Neuron (in vitro differentiated cells): ENCODE results near the gene FGFBP2.

Source experiments
- H2AFZ ChIP-seq: one replicate; pipeline ENCODE4 v1.6.1; 2013; ENCODE audit warnings: low read depth, mild to moderate bottlenecking, inconsistent platforms, low read length, moderate library complexity
- H3K27me3 ChIP-seq: one replicate; pipeline ENCODE4 v1.6.1; 2013; ENCODE audit warnings: low read length; ENCODE audit not compliant: insufficient read depth
- H3K36me3 ChIP-seq: one replicate; pipeline ENCODE4 v1.6.1; 2013; ENCODE audit warnings: low read length; ENCODE audit not compliant: insufficient read depth
- H3K4me1 ChIP-seq: one replicate; pipeline ENCODE4 v1.6.1; 2013; ENCODE audit warnings: low read length; ENCODE audit not compliant: insufficient read depth
- H3K4me3 ChIP-seq: 2 replicates; pipeline ENCODE4 v1.5.1; 2013; ENCODE audit warnings: mild to moderate bottlenecking, low read length, moderate library complexity
- H3K9me3 ChIP-seq: one replicate; pipeline ENCODE4 v1.6.1; 2013; ENCODE audit warnings: low read length

FGFBP2 gene

DNA sequence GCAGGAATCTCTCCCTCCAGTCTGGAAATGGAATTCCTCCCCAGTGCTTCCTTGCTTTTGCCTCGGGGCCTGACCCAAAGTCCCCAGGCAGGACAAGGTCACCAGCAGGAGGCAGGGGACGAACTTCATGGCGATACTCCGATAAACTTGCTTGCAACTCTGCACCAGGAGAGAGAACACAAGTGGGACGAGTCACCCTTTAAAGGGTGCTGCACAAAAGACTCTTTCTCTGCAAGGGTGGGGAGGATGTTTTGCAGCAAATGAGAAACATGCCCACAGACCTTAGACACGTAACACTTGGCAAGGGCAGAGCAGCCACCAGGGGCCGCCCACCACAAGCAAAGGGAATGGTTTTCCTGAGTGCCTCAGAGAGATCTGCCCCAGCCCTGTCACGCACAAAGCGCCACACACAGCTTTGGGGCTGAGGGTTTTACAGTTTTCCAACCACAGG is at the start of gene FGFBP2:
Gene FGFBP2 (minus strand): TSS at position 175 of the 451 bp plus-strand sequence. CDS start 46 bp downstream, at position 129.
- Histone ChIP-seq H3K4me1 (no peaks in the 10 kb centered on the region), H3K36me3 (no peaks in the 10 kb centered on the region), H3K4me3 (no peak within 1 kb of the TSS), H3K27me3 (no peaks in the 10 kb centered on the region), H2AFZ (no peak within 1 kb of the TSS), H3K9me3 (no peaks in the 10 kb centered on the region)

- no peaks in the 10 kb centered on the region for H3K4me1 ChIP-seq
- no peaks in the 10 kb centered on the region for H3K9me3 ChIP-seq
- no peaks in the 10 kb centered on the region for H3K27me3 ChIP-seq
- peaks cover 47% of the 10 kb centered on the region for H3K36me3 ChIP-seq
- H2AFZ ChIP-seq = no peak overlapping the region
- H3K4me3 ChIP-seq = no peak overlapping the region
These were observed 48.2 kb upstream of the FGFBP2 start for GRCh38 chr4:16011173-16011572.

GRCh38 chr4:16009153-16009552 is 46.2 kb upstream of the FGFBP2 start:
- Histone ChIP-seq H3K4me3 (no peak overlapping the region), H3K36me3 (peaks cover 43% of the 10 kb centered on the region), H2AFZ (no peak overlapping the region), H3K27me3 (no peaks in the 10 kb centered on the region), H3K4me1 (no peaks in the 10 kb centered on the region), H3K9me3 (no peaks in the 10 kb centered on the region)

DNA sequence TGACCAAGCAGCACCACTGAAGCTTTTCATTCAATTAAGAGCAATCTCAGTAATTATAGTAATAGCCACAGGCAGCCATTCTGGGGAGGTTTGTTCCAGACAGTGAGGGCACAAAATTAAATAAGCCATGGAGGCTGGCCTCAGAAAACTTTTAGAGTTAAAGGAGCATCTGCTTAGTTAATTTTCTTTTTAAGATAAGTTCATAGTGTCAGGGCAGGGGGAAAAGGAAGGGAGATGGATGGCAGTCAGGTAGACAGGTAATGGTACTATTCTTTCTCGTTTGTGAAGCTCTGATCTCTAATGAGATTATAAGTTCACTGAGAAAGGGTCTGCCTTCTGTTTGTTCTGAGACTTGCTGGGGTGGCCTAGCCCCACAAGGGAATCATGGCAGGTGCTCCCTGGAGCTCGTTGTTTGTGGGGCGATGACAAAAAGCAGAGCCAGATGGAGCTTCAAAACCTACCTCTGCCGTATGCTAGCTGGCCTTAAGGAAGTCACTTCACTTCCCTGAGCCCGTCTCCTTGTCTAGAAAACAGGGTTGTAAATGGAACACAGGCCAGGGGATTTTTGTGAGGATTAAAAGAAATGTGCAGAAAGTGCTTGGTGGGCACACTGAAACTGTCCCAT is 44.6 kb upstream of the FGFBP2 start:
- Histone ChIP-seq H3K9me3 (no peaks in the 10 kb centered on the region), H3K27me3 (no peaks in the 10 kb centered on the region), H3K4me3 (no peak overlapping the region), H3K36me3 (peaks cover 37% of the 10 kb centered on the region), H2AFZ (no peak overlapping the region), H3K4me1 (no peaks in the 10 kb centered on the region)

DNA sequence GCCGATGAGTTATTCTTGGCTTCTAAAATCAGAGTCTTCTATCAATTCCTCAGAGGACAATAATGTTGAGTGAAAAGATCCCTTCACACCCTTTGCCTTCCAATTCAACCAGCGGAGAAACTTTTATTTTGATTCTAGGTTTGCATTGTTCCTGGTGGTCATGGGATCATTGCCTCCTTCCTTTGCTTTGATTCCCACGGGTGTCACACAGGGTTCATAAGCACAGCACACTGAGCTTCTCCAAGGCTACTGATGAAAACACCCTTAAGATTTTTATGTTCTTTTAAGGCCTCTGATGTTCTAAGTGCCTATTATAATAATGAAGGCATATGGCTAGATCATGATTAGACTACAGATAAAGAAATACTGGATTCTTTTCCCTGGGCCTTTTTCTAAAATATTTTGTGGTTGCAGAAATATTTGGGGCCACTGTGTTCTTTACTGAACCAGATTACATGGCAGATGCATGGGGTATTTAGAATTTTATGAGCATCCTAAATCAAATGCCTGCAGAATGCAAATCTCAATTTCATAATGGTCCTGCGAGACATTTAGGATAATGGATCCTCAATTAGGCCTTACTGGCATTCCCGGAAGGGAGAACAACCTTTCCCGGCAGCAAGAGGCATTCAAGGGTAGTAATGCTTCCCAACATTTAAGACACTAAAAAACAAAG is 43.9 kb upstream of the FGFBP2 start:
- Histone ChIP-seq H3K4me1 (no peaks in the 10 kb centered on the region), H3K9me3 (no peaks in the 10 kb centered on the region), H3K36me3 (peaks cover 40% of the 10 kb centered on the region), H3K4me3 (no peak overlapping the region), H2AFZ (no peak overlapping the region), H3K27me3 (no peaks in the 10 kb centered on the region)

- Histone ChIP-seq H3K36me3 (peaks cover 34% of the 10 kb centered on the region), H3K27me3 (no peaks in the 10 kb centered on the region), H3K4me1 (no peaks in the 10 kb centered on the region), H3K4me3 (no peak overlapping the region), H2AFZ (no peak overlapping the region), H3K9me3 (no peaks in the 10 kb centered on the region)
These were observed 42.7 kb upstream of the FGFBP2 start for GRCh38 chr4:16005676-16006075.

- peaks cover 29% of the 10 kb centered on the region for H3K36me3 ChIP-seq
- H2AFZ ChIP-seq = no peak overlapping the region
These were observed 38.5 kb upstream of the FGFBP2 start for GRCh38 chr4:16001484-16001858.

DNA sequence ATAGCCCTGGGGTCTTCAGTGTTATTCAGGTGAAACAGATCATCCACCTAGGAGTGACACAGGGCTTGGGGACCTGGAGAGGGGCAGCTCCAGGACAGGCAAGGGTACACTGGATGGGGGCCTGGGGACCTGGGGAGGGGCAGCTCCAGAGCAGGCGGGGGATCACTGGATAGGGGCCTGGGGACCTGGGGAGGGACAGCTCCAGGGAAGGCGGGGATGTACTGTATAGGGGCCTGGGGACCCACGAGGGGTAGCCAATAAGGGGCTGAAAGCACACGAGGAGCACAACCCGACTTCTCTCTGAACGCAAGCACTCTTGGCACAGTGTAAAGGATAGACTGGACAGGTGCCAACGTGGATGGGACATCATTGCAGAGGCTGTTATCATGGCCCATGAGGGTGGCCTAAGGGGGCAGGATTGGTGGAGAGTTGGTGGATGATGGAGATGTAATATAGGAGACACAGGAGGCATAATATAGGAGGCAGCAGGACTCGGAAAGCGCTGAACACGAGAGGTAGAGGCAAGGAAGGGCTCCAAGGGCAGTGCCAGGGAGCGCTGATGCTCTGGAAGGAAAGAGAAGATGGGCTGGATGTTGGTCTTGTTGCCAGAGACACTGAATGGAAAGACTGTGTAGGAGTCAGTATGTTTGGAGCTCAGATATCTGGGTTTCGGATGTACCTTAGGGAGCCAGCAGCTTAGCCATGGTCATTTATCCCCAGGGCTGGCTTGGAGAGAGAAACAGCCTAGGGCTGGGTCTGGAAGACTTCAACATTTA is 37.9 kb upstream of the FGFBP2 start:
- Histone ChIP-seq H3K27me3 (no peaks in the 10 kb centered on the region), H3K4me3 (no peak overlapping the region), H3K4me1 (no peaks in the 10 kb centered on the region), H3K9me3 (no peaks in the 10 kb centered on the region), H3K36me3 (peaks cover 23% of the 10 kb centered on the region), H2AFZ (no peak overlapping the region)

More at GRCh38 chr4:16001484-16001858, 38.5 kb upstream of the FGFBP2 start:
- H3K4me1 ChIP-seq = no peaks in the 10 kb centered on the region
- H3K4me3 ChIP-seq = no peak overlapping the region
- no peaks in the 10 kb centered on the region for H3K9me3 ChIP-seq
- H3K27me3 ChIP-seq = no peaks in the 10 kb centered on the region

- peaks cover 40% of the 10 kb centered on the region for H3K36me3 ChIP-seq
- no peak overlapping the region for H2AFZ ChIP-seq
- H3K4me3 ChIP-seq = no peak overlapping the region
- H3K27me3 ChIP-seq = no peaks in the 10 kb centered on the region
- no peaks in the 10 kb centered on the region for H3K4me1 ChIP-seq
- no peaks in the 10 kb centered on the region for H3K9me3 ChIP-seq
These were observed 33.8 kb upstream of the FGFBP2 start for GRCh38 chr4:15996773-15997172.

DNA sequence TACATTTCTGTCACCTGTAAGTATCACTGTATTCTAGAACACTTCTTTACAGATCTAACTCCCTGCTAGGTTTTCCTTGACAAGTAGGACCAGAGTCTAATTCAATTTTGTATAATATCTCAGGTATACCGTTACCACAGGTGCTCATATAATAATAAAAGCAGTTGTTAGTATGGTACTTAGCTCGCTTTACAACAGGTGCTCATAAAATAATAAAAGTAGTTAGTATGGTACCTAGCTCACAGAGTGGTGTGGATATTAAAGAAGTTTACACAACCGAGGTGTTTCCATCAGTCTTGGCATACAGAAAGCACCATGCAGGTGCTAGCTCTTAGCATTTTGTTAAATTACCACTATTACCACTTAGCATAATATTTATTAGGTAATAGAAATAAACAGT is 32.9 kb upstream of the FGFBP2 start:
- no peaks in the 10 kb centered on the region for H3K4me1 ChIP-seq
- H2AFZ ChIP-seq = no peak overlapping the region
- no peaks in the 10 kb centered on the region for H3K9me3 ChIP-seq
- peaks cover 46% of the 10 kb centered on the region for H3K36me3 ChIP-seq
- no peaks in the 10 kb centered on the region for H3K27me3 ChIP-seq
- H3K4me3 ChIP-seq = no peak overlapping the region

DNA sequence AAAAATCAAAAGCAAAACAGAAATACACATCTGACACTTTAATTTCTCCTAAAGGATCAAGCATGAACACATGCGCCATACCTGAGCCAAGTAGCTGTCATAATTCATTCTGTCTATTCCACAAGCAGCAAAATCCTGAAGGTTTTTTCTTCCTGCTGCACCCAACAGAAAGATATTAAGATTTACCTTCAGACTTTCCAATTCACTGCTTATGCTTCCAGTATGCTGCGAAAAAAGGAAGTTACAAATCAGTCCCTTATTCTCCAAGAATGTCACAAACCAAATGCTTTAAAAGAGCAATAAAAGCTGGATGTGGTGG is 29.2 kb upstream of the FGFBP2 start:
- Histone ChIP-seq H3K27me3 (no peaks in the 10 kb centered on the region), H2AFZ (no peak overlapping the region), H3K9me3 (no peaks in the 10 kb centered on the region), H3K36me3 (peaks cover 67% of the 10 kb centered on the region), H3K4me1 (no peaks in the 10 kb centered on the region), H3K4me3 (no peak overlapping the region)

DNA sequence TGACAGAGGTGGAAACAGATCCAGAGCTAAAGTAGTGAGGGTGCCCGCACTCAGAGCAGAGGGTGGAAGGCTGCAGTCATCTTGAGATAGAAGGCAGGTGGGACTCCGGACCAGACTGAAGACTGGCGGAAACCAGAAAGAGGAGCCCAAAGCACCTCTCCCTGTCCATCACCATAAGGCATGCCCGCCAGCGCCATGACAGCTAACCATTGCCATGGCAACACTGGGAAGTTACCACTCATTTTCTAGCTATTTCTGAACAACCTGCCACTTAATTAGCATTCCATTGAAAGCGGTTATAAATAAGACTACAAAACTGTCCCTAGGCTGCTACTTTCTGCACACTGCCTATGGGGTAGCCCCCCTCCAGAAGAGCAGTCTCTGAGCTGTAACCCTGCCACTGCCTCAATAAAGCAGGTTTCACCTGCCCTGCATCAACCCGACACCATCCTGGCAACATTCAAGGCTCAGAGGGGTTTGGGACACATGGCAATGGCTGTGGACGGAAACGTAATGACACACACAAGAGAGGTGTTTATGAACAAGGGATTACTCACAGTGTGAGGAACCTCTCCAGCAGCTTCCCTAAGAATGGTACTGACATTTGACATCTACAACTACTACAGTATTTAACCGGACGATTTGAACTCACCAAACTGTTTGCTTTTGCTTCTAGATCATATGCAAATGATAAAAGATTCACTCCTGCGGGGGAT is 27.8 kb upstream of the FGFBP2 start:
- peaks cover 74% of the 10 kb centered on the region for H3K36me3 ChIP-seq
- peaks cover 5% of the 10 kb centered on the region for H3K9me3 ChIP-seq
- H2AFZ ChIP-seq = no peak overlapping the region
- no peaks in the 10 kb centered on the region for H3K27me3 ChIP-seq
- no peak overlapping the region for H3K4me3 ChIP-seq
- H3K4me1 ChIP-seq = no peaks in the 10 kb centered on the region

DNA sequence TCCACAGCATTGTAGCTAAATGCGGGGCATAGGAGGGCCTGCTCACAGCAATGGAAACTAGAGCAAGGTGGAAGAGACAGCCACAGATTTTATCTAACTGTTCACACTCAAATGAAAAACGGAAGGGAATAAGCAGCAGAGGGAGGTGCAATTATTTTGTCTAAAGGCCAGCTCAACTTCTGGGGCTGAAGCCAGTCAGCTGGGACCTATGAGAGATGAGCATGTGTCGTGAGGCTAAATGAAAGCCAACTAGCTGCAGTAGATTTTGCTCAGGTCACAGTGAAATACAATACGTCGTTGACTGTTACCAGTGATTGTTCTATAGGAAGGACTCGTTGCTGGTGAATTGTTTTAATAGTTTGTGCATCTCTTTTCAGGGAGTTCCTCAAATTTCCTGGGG is 26.4 kb upstream of the FGFBP2 start:
- Histone ChIP-seq H2AFZ (no peak overlapping the region), H3K9me3 (peaks cover 13% of the 10 kb centered on the region), H3K4me1 (no peaks in the 10 kb centered on the region), H3K36me3 (peaks cover 81% of the 10 kb centered on the region), H3K27me3 (no peaks in the 10 kb centered on the region), H3K4me3 (no peak overlapping the region)
